Activated T-cell treated with anti-CD3 and anti-CD28 coated beads, Interleukin-2, amount 50 U/mL, for 48 hours (primary cell): ENCODE measurements around the gene MTMR6.

ENCODE experiments used
- DNase-seq, 2 experiments: peaks; one replicate each; pipeline ENCODE4 v3.0.0-alpha.2; 2020

The MTMR6 gene

GRCh38 chr13:25214491-25215252 lies 72.6 kb downstream of the MTMR6 start:
- DNase-seq: no peak

GRCh38 chr13:25213715-25214114 lies 73.6 kb downstream of the MTMR6 start:
- DNase-seq: no peak

- no peak for DNase-seq
Observed at GRCh38 chr13:25210842-25211569, 76.3 kb downstream of the MTMR6 start.

GRCh38 chr13:25207291-25207810 lies 79.9 kb downstream of the MTMR6 start:
- DNase-seq: no peak

- no peak for DNase-seq
Observed at GRCh38 chr13:25204863-25205262, 82.4 kb downstream of the MTMR6 start.

- DNase-seq: no peak
Observed at GRCh38 chr13:25203127-25203740, 84.1 kb downstream of the MTMR6 start.

- DNase-seq: no peak
Observed at GRCh38 chr13:25200783-25201182, 86.5 kb downstream of the MTMR6 start.

- no peak for DNase-seq
Observed at GRCh38 chr13:25198647-25199046, 88.6 kb downstream of the MTMR6 start.

GRCh38 chr13:25196971-25197370 lies 90.3 kb downstream of the MTMR6 start:
- no peak for DNase-seq
